ENCODE results near the gene BTRC.
"Not testable (repeated sequence)": the region's sequence is repeated elsewhere in the genome, so short reads cannot be mapped to it uniquely, and the experiment has no call there.

The BTRC gene

DNA sequence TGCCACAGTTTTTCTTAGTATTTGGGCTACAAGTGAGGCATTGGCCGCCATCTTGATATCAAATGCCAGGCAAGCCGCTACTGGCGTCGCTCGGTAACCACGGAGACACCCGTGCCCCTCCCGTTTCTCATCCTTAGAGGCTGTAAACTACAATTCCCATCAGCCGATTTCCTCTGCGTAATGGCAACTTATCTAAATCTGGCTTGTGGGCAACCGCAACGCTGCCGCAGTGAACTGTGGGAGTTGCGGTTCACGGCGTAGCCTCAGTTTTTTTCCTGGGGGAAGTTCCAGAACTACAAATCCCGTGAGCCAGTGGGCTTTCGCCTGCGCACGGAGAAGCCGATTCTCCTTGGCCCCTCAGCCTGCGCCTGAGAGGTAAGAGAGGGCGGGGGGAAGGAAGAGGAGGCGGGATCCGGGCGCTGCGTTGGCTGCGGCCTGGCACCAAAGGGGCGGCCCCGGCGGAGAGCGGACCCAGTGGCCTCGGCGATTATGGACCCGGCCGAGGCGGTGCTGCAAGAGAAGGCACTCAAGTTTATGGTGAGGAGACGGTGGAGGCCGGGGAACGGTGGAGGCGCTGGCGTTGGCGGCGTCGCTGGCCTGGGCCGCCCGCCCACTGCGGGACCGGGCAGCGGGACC lies at the start of gene BTRC:
BTRC (plus strand) TSS at position 474 of the 636 bp plus-strand sequence; CDS start at position 490, 16 bp downstream.
- in situ Hi-C loops (cut with MboI; ENCODE audit: low sequenced_read_pairs): no loop called here

- in situ Hi-C loops (cut with MboI; ENCODE audit: low sequenced_read_pairs): no loop called here
Measured at GRCh38 chr10:101304316-101304715, 49.6 kb upstream of the BTRC start.

- in situ Hi-C loops (cut with MboI; ENCODE audit: low sequenced_read_pairs): no loop called here
Measured at GRCh38 chr10:101305320-101306241, 48.4 kb upstream of the BTRC start.

GRCh38 chr10:101308051-101308450 lies 45.9 kb upstream of the BTRC start:
- in situ Hi-C loops (cut with MboI; ENCODE audit: low sequenced_read_pairs): no loop called here

GRCh38 chr10:101310529-101311184 lies 43.3 kb upstream of the BTRC start:
- in situ Hi-C loops (cut with MboI; ENCODE audit: low sequenced_read_pairs): no loop called here

GRCh38 chr10:101311185-101312066 lies 42.5 kb upstream of the BTRC start:
- in situ Hi-C loops (cut with MboI; ENCODE audit: low sequenced_read_pairs): no loop called here

DNA sequence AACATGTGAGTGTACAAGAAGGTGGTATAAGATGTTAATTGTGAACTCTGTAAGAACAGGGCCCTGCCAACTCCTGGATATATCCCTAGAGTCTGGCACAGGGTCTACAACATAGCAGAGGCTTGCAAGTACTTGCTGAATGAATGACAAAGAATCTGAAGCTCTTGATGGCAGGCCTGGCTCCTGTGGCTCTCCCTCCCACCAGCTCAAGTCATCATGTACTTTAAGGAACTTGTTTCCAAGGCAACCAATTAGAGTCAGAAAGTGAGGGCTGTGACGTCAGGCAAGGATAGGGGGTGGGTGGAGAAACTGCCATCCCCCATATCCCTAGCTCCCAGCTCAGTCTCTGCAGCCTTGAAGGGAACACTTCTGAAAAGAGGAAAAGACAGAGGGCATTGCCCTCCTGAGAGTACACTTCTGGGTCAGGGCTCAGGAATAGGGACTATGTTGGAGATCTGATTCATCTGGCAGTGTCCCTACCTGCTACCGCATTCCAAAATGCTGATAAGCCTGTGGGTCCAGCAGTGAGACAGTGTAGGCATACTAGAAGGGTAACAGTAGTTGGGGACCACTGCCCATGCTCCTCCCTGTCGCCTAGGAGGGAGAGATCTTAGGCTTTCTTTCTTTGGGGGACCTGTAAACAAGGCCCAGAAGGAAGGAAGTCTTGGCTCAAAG lies 34.6 kb upstream of the BTRC start:
- in situ Hi-C loops (cut with MboI; ENCODE audit: low sequenced_read_pairs): no loop called here

- in situ Hi-C loops (cut with MboI; ENCODE audit: low sequenced_read_pairs): no loop called here
Measured at GRCh38 chr10:101321073-101321472, 32.9 kb upstream of the BTRC start.

- in situ Hi-C loops (cut with MboI; ENCODE audit: low sequenced_read_pairs): no loop called here
Measured at GRCh38 chr10:101322266-101323108, 31.5 kb upstream of the BTRC start.

DNA sequence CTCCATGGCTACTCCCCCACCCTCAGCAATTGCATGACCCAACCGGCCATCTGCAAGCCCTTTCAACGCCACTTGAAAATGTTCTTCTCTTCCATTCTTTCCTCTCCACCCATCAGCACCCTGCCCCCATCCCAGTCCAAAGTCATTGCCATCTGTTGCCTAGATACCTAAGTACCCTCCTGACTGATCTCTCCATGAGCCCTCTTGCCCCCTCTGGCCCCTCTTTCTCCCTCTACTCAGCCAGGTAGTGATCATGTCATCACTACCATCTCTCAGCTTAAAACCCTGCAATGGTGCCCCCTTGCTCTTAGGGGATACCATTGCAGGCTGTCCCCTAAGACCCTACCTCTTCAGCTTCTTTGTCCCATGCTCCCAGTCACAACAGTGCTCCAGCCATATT lies 30.5 kb upstream of the BTRC start:
- in situ Hi-C loops (cut with MboI; ENCODE audit: low sequenced_read_pairs): no loop called here

- in situ Hi-C loops (cut with MboI; ENCODE audit: low sequenced_read_pairs): not testable (repeated sequence)
Measured at GRCh38 chr10:101327454-101327853, 26.5 kb upstream of the BTRC start.

DNA sequence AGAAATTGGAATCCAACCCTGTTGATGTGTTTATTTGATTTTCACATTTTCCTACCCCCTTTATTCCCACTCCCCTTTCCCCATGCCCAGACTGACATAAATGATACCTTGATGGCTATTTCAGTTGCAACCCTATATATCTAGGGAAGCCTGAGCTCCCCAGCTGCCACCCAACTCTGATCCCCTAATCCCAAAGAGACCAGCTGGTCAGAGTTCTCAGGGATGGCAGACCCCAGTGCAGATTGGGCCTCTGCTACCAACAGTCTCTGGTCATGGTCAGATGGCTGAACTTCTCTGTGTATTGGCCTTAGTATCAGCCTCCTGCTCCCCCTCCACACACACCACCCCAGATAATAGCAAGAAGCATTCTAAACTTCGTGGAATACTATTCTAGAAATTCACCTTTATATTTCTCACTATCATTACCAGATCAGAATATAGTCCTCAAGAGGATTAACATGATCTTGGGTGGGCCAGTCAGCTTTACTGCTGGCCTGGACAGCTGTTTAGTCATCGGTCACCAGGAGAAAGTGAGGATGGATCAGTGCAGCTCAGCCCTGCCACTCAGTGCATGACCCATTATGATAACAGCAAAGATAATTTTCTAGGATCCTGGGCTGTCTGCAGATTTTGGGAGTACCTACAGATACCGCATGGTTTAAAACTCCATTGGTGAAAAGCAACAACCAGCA lies 24.5 kb upstream of the BTRC start:
- in situ Hi-C loops (cut with MboI; ENCODE audit: low sequenced_read_pairs): no loop called here

GRCh38 chr10:101330231-101330630 lies 23.7 kb upstream of the BTRC start:
- in situ Hi-C loops (cut with MboI; ENCODE audit: low sequenced_read_pairs): no loop called here

GRCh38 chr10:101330631-101331225 lies 23.2 kb upstream of the BTRC start:
- in situ Hi-C loops (cut with MboI; ENCODE audit: low sequenced_read_pairs): no loop called here

- in situ Hi-C loops (cut with MboI; ENCODE audit: low sequenced_read_pairs): no loop called here
Measured at GRCh38 chr10:101331956-101332355, 22.0 kb upstream of the BTRC start.

- in situ Hi-C loops (cut with MboI; ENCODE audit: low sequenced_read_pairs): not testable (repeated sequence)
Measured at GRCh38 chr10:101334259-101334658, 19.7 kb upstream of the BTRC start.

- in situ Hi-C loops (cut with MboI; ENCODE audit: low sequenced_read_pairs): no loop called here
Measured at GRCh38 chr10:101336382-101336781, 17.6 kb upstream of the BTRC start.

DNA sequence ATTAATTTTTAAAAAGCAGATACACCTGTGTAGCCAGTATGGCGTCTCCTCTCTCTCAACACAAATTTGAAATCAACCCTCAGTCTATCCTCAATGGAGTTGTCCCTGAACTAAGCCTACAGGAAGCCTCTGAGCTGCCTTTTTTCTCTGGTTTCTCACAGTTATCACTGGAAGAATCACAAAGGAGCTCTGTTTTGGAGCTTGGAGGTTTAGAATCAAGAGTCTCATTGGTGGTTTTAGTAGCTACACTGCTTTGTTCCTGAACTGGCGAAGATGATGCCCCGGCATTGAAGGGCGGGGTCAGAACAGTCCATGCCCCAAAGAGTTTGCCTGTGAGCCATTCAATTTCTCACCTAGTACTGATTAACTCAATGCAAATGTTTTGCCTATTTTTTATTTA lies 16.1 kb upstream of the BTRC start:
- in situ Hi-C loops (cut with MboI; ENCODE audit: low sequenced_read_pairs): no loop called here
